ENCODE measurements around the gene QPCT. TPM values are rescaled to one million over a fixed set of nuclear protein-coding genes. Genes with fewer than 3 reads are reported as not detected.

Gene QPCT
- total RNA-seq, 3 donors from 2014 or later, result 4.3 to 15.8 (median 6.8) TPM

DNA sequence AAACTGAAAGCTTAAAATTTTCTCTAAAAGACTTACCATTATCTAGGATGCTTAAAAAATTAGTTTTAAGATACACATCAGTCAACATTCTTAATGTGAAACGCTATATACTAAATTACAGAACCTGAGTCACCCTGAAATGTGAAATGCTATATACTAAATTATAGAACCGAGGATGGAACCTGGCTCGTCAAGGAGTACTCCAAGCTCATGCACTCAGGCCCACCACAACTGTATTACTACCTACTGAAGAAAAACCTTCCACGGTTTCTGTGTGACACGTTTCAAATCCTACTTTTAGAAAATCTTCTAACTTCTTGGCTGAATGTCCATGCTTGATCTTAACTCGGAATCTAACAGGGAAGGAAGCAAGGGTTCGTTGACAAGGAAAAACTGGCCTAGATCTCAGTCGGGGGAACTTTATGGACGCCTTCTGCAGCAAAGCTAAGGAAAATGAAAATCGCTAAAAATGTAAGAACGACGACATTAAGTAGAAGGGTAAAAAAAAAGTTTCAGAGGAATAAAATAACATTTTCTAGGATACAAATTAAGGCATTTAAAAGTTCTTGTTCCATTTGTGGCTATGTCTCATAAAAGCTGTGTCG is 21.2 kb upstream of the QPCT start:
- ATAC-seq (no peak), DNase-seq (no peak)
- Histone ChIP-seq H3K4me1 (ENCODE audit: low read depth) (peaks cover 18% of the 10 kb centered on the region), H3K4me3 (peak overlapping the region; percentile 75), H3K36me3 (ENCODE audit: low read depth) (no peaks in the 10 kb centered on the region), H3K9me3 (no peaks in the 10 kb centered on the region)
- TF ChIP-seq, protein P1, sequence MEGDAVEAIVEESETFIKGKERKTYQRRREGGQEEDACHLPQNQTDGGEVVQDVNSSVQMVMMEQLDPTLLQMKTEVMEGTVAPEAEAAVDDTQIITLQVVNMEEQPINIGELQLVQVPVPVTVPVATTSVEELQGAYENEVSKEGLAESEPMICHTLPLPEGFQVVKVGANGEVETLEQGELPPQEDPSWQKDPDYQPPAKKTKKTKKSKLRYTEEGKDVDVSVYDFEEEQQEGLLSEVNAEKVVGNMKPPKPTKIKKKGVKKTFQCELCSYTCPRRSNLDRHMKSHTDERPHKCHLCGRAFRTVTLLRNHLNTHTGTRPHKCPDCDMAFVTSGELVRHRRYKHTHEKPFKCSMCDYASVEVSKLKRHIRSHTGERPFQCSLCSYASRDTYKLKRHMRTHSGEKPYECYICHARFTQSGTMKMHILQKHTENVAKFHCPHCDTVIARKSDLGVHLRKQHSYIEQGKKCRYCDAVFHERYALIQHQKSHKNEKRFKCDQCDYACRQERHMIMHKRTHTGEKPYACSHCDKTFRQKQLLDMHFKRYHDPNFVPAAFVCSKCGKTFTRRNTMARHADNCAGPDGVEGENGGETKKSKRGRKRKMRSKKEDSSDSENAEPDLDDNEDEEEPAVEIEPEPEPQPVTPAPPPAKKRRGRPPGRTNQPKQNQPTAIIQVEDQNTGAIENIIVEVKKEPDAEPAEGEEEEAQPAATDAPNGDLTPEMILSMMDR (IDR thresholded peaks at IDR 0.05), result no peak
- intact Hi-C loops (cut with DNase I, micrococcal nuclease), result no loop called here

DNA sequence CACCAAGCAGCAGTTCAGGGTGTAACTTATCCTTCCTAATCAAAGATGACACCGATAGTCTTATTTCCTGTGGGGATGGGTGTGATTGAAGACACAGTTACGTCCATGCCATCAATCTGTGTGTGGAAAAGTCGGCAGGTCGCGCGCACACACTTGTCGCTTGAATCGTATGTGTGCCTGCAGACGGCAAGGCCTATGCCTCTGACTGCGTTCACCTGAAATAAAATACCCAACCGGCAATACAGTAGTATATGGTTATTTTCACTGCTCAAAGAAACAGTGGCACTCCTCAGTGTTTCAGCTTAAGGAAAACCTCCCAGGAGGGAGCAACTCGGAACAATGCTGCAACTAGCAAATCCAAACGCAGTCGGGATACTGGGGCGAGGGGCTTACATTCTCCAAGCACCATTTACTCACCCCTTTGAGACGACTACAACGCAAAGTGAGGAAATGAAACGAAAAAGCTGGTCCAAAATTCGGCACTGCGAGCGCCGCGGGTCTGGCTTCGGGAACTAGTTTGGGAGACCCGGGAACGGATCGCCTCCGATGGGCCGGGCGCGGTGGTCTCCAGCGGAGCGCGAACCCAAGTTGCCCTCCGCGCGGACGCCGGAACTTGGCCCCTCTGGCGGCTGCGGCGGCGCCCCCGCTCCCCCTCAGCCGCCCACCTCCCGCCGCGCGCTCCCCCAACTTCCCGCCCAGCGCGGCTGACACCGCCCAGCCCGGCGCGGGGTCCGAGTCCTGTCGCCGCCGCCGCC is 20.5 kb upstream of the QPCT start:
- DNase-seq (peak; percentile 58 to 69 (median 63)), ATAC-seq (peak; percentile 46)
- Histone ChIP-seq H3K36me3 (ENCODE audit: low read depth) (no peaks in the 10 kb centered on the region), H3K4me3 (peak overlapping the region; percentile 75), H3K9me3 (no peaks in the 10 kb centered on the region), H3K4me1 (ENCODE audit: low read depth) (peaks cover 18% of the 10 kb centered on the region)
- intact Hi-C loops (cut with DNase I, micrococcal nuclease), result no loop called here
- TF ChIP-seq, protein P1 (IDR thresholded peaks at IDR 0.05), result no peak

DNA sequence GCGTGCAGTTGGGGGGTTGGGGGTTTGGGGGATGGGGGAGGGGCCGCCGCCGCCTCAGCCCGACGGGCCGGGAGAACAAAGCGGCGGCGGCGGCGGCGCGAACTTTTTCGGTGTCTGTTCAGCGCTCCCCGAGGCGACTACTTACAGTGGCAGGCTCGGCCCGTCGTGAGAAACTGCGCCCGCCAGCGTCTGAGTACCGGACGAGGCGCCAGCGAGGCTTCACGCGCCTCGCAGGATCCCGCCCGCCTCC is 20.0 kb upstream of the QPCT start:
- no peaks in the 10 kb centered on the region for H3K9me3 ChIP-seq
- DNase-seq (peak in 2 of 3 donors; percentile 81 to 91), ATAC-seq (no peak)
- TF ChIP-seq, protein P1 (IDR thresholded peaks at IDR 0.05), result no peak
- intact Hi-C loops (cut with DNase I, micrococcal nuclease), result no loop called here
- no peaks in the 10 kb centered on the region for H3K36me3 ChIP-seq (ENCODE audit: low read depth)
- H3K4me3 ChIP-seq, result peak overlapping the region; percentile 75
- peaks cover 18% of the 10 kb centered on the region for H3K4me1 ChIP-seq (ENCODE audit: low read depth)

DNA sequence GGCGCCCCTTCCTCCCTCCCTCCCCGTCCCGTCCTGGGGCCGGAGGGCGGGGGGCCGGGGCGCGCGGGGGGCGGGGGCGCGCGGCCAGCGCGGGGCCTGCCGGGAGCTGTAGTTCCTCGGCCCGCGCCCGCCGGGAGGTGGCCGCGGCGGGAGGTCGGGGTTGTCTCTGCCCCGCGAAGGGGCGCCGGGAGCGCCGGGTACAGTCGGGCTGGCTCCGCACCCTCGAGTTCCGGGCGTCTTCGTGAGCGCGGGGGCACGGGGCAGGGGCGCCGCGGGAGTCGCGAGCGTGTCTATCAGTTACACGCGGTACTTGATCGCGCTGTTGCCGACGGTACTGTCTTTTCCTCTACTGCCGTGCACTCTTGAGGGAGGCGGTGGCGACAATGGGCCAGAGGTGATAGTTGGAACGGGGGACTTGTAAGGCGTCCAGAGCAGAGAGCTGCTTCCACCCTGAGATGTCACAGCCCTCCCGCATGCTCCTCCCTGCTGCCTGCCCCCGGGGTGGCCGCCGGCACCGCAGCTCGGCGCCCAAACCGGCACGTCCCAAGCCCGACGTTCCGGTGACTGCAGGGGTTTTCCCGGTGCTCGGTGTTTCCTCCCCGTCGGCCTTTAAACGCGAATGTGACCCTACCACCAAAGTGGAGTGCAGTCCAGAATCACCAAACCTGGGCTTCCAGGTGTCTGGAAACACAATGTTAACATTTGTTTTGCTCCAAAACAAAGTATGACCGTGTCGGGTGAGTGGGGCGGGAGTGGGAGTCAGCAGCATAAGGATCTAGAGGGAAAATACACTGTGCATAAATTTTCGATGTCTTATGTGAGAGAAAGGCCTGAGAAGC is 19.4 kb upstream of the QPCT start, which contains the start of gene PRKD3:
Gene PRKD3 (minus strand): TSS at position 48 of the 839 bp plus-strand sequence. CDS start 8,309 bp downstream, outside the sequence.
- peak within 1 kb of the TSS; percentile 75 for H3K4me3 ChIP-seq
- H3K9me3 ChIP-seq, result no peaks in the 10 kb centered on the region
- no peaks in the 10 kb centered on the region for H3K36me3 ChIP-seq (ENCODE audit: low read depth)
- ATAC-seq (peak; percentile 90), DNase-seq (peak; percentile 62 to 86 (median 80))
- TF ChIP-seq, protein P1 (IDR thresholded peaks at IDR 0.05), result no peak
- H3K4me1 ChIP-seq (ENCODE audit: low read depth), result peaks cover 18% of the 10 kb centered on the region
- intact Hi-C loops (cut with DNase I, micrococcal nuclease), result no loop called here

DNA sequence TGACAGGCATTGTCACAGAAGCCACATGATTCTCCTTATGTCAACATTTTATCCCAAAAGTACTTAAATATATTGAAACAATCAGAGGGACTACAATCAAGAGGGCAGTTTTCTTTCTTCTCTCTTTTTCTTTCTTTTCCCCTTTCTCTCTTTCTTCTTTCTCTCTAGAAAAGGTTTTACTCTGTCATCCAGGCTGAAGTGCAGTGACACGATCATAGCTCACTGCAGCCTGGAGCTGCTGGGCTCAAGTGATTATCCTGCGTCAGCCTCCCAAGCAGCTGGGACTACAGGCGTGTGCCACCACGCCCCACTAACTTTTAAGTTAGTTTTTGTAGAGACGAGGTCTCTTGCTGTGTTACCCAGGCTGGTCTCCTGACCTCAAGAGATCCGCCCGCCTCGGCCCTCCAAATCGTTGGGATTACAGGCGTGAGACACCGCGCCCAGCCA is 18.8 kb upstream of the QPCT start:
- no peaks in the 10 kb centered on the region for H3K36me3 ChIP-seq (ENCODE audit: low read depth)
- H3K4me3 ChIP-seq, result no peak overlapping the region
- intact Hi-C loops (cut with DNase I, micrococcal nuclease), result no loop called here
- no peaks in the 10 kb centered on the region for H3K9me3 ChIP-seq
- ATAC-seq (peak; percentile 16), DNase-seq (peak in 2 of 3 donors; percentile 30 to 48)
- TF ChIP-seq, protein P1 (IDR thresholded peaks at IDR 0.05), result no peak
- peaks cover 18% of the 10 kb centered on the region for H3K4me1 ChIP-seq (ENCODE audit: low read depth)

All from mucosa of descending colon (tissue), 3 donors.